ENCODE data around the gene SLC25A10. TPM values are rescaled to one million over a fixed set of nuclear protein-coding genes. Genes with fewer than 3 reads are reported as not detected.
A peak's percentile ranks its signal among the peaks of the same experiment; 100 is the strongest.

The SLC25A10 gene
- total and polyA plus RNA-seq, 12 donors: 3.5 to 36.1 (median 20.5) TPM

- Histone ChIP-seq H3K4me1 (replicated peaks in 1 of 2) (peaks cover 19 to 27% of the 10 kb centered on the region in 2 donors), H3K27ac (no peak overlapping the region), H3K36me3 (replicated peaks in 1 of 2) (peaks cover 0 to 63% of the 10 kb centered on the region in 2 donors), H3K9me3 (replicated peaks in 1 of 3) (no peaks in the 10 kb centered on the region), H3K27me3 (no peaks in the 10 kb centered on the region), H3K4me3 (no peak overlapping the region)
- no peak for DNase-seq
- no peak for TF ChIP-seq CTCF (IDR thresholded peaks at IDR 0.05)
- TF ChIP-seq POLR2A (IDR thresholded peaks at IDR 0.05): no peak
- WGBS, 4 donors: 81 to 89% (median 85%) methylated on average over 15 to 25 of the region's 25 CpGs
- intact Hi-C loops (cut with DNase I): no loop called here
Measured at GRCh38 chr17:81700353-81701287, 11.5 kb upstream of the SLC25A10 start.

- peaks cover 0 to 63% of the 10 kb centered on the region in 2 donors for H3K36me3 ChIP-seq (replicated peaks in 1 of 2)
Measured at GRCh38 chr17:81701288-81702071, 10.6 kb upstream of the SLC25A10 start.

GRCh38 chr17:81702934-81703746 lies 8.9 kb upstream of the SLC25A10 start, which contains the start of gene MRPL12:
Gene MRPL12, plus strand, starts transcription at chr17:81703367. Its CDS starts 135 bp downstream, at chr17:81703502.
- TF ChIP-seq CTCF (IDR thresholded peaks at IDR 0.05) (peak in 4 of 6 experiments; percentile 18 to 49 (median 41)), POLR2A (IDR thresholded peaks at IDR 0.05) (peak; percentile 80 to 94)
- intact Hi-C loops (cut with DNase I): no loop called here
- Histone ChIP-seq H3K4me3 (peak within 1 kb of the TSS; percentile 46 to 96 (median 70)), H3K9me3 (replicated peaks in 1 of 3) (no peaks in the 10 kb centered on the region), H3K36me3 (replicated peaks in 1 of 2) (peaks cover 0 to 61% of the 10 kb centered on the region in 2 donors), H3K4me1 (replicated peaks in 1 of 2) (peaks cover 19 to 27% of the 10 kb centered on the region in 2 donors), H3K27ac (peak within 1 kb of the TSS; percentile 73 to 100 (median 92)), H3K27me3 (no peaks in the 10 kb centered on the region)
- DNase-seq: peak; percentile 90 to 96 (median 93)
- WGBS, 4 donors: 1% methylated on average over 24 to 102 of the region's 102 CpGs

More at GRCh38 chr17:81701288-81702071, 10.6 kb upstream of the SLC25A10 start:
- H3K27ac ChIP-seq: peak overlapping the region in 2 of 5 donors; percentile 92 to 96
- WGBS, 4 donors: 59 to 69% (median 65%) methylated on average over 15 to 23 of the region's 23 CpGs
- H3K4me3 ChIP-seq: peak overlapping the region in 1 of 4 donors; percentile 68
- no peaks in the 10 kb centered on the region for H3K9me3 ChIP-seq (replicated peaks in 1 of 3)
- intact Hi-C loops (cut with DNase I): no loop called here
- TF ChIP-seq POLR2A (IDR thresholded peaks at IDR 0.05) (no peak), CTCF (IDR thresholded peaks at IDR 0.05) (no peak)
- DNase-seq: no peak
- no peaks in the 10 kb centered on the region for H3K27me3 ChIP-seq
- peaks cover 19 to 27% of the 10 kb centered on the region in 2 donors for H3K4me1 ChIP-seq (replicated peaks in 1 of 2)
